GM23248 (cell line): ENCODE data around the gene NBL1. TPM values are rescaled to one million over a fixed set of nuclear protein-coding genes. Genes with fewer than 3 reads are reported as not detected.

Source experiments
- DNase-seq: peaks from one replicate; pipeline ENCODE4 v3.0.0-alpha.2; 2015
- H2AFZ ChIP-seq: fragments of 200-600 bp; sonication (generic); 2 replicates; pipeline ENCODE4 v1.6.1; 2016; ENCODE audit warnings: antibody characterized with exemption
- H3F3A ChIP-seq: fragments of 200-600 bp; sonication (generic); 2 replicates; pipeline ENCODE4 v1.6.1; 2016; ENCODE audit warnings: mild to moderate bottlenecking, antibody characterized with exemption, mixed run types; ENCODE audit not compliant: insufficient read depth
- H3K27ac ChIP-seq: fragments of 200-600 bp; sonication (generic); 2 replicates; pipeline ENCODE4 v1.5.1; 2016; ENCODE audit warnings: mild to moderate bottlenecking
- H3K27me3 ChIP-seq: fragments of 200-600 bp; sonication (generic); replicated peaks from 2 replicates; pipeline ENCODE4 v1.6.1; 2016; ENCODE audit warnings: mild to moderate bottlenecking; ENCODE audit not compliant: insufficient read depth
- H3K36me3 ChIP-seq: fragments of 200-600 bp; sonication (generic); 2 replicates; pipeline ENCODE4 v1.6.1; 2016; ENCODE audit warnings: low read depth, mild to moderate bottlenecking
- H3K4me1 ChIP-seq: fragments of 200-600 bp; sonication (generic); 2 replicates; pipeline ENCODE4 v1.6.1; 2016; ENCODE audit warnings: mild to moderate bottlenecking; ENCODE audit not compliant: insufficient read depth
- H3K4me2 ChIP-seq: fragments of 200-600 bp; sonication (generic); one replicate; pipeline ENCODE4 v1.6.1; 2016; ENCODE audit warnings: mild to moderate bottlenecking; ENCODE audit not compliant: unreplicated experiment
- H3K4me3 ChIP-seq: fragments of 200-600 bp; sonication (generic); 2 replicates; pipeline ENCODE4 v1.5.1; 2016; ENCODE audit warnings: mild to moderate bottlenecking
- H3K79me2 ChIP-seq: fragments of 200-600 bp; sonication (generic); 2 replicates; pipeline ENCODE4 v1.6.1; 2016; ENCODE audit warnings: mild to moderate bottlenecking; ENCODE audit not compliant: insufficient read depth
- H3K9ac ChIP-seq: fragments of 200-600 bp; sonication (generic); 2 replicates; pipeline ENCODE4 v1.6.1; 2016; ENCODE audit warnings: mild to moderate bottlenecking
- H3K9me2 ChIP-seq: fragments of 200-600 bp; sonication (generic); 2 replicates; pipeline ENCODE4 v1.6.1; 2016; ENCODE audit warnings: mixed run types, mild to moderate bottlenecking, moderate library complexity; ENCODE audit not compliant: insufficient read depth
- H3K9me3 ChIP-seq: fragments of 200-600 bp; sonication (generic); one replicate; pipeline ENCODE4 v1.6.1; 2017; ENCODE audit warnings: low read depth
- H4K20me1 ChIP-seq: fragments of 200-600 bp; sonication (generic); 2 replicates; pipeline ENCODE4 v1.6.0; 2016; ENCODE audit not compliant: insufficient read depth
- EZH2 ChIP-seq: fragments of 200-600 bp; sonication (generic); IDR thresholded peaks from 2 replicates; pipeline ENCODE4 v1.6.1; 2018; ENCODE audit warnings: antibody characterized with exemption, mild to moderate bottlenecking; ENCODE audit not compliant: insufficient read depth, poor library complexity, severe bottlenecking
- EZH2phosphoT487 ChIP-seq: fragments of 200-600 bp; sonication (generic); IDR thresholded peaks from 2 replicates; pipeline ENCODE4 v1.6.1; 2018; ENCODE audit warnings: antibody characterized with exemption, moderate library complexity, mild to moderate bottlenecking, low read depth; ENCODE audit not compliant: insufficient read depth
- WGBS, 2 experiments: methylation state at CpG; one replicate each; pipeline ENCODE4 v1.1.6; 2015 to 2017; ENCODE audit warnings: low lambda C conversion rate in 2 of 2, low coverage in 1 of 2; ENCODE audit errors: missing lambda C conversion rate in 2 of 2; 5-methylcytosine and 5-hydroxymethylcytosine counted together
- in situ Hi-C: fragments of 300-500 bp; cut with MboI; formaldehyde crosslinking; loops from 2 replicates; pipeline ENCODE4 v1.15.0; 2020
- polyA plus RNA-seq: library from polyadenylated mRNA; unstranded; fragments of >200 nt; fragmentation: Nextera tagmentation; extraction: Ambion mirVana; gene quantifications from 2 replicates; pipeline ENCODE4 v1.2.1, GENCODE V29; 2016
- total RNA-seq: library from RNA; depleted of rRNA; stranded (reverse); fragments of >200 nt; shearing (Covaris generic); gene quantifications from 2 replicates; pipeline ENCODE4 v1.2.3, GENCODE V29; 2014; rRNA removed

The NBL1 gene, protein sequence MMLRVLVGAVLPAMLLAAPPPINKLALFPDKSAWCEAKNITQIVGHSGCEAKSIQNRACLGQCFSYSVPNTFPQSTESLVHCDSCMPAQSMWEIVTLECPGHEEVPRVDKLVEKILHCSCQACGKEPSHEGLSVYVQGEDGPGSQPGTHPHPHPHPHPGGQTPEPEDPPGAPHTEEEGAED
- 201 and 290 TPM in 2 replicates for total RNA-seq
- polyA plus RNA-seq: 239 and 259 TPM in 2 replicates

DNA sequence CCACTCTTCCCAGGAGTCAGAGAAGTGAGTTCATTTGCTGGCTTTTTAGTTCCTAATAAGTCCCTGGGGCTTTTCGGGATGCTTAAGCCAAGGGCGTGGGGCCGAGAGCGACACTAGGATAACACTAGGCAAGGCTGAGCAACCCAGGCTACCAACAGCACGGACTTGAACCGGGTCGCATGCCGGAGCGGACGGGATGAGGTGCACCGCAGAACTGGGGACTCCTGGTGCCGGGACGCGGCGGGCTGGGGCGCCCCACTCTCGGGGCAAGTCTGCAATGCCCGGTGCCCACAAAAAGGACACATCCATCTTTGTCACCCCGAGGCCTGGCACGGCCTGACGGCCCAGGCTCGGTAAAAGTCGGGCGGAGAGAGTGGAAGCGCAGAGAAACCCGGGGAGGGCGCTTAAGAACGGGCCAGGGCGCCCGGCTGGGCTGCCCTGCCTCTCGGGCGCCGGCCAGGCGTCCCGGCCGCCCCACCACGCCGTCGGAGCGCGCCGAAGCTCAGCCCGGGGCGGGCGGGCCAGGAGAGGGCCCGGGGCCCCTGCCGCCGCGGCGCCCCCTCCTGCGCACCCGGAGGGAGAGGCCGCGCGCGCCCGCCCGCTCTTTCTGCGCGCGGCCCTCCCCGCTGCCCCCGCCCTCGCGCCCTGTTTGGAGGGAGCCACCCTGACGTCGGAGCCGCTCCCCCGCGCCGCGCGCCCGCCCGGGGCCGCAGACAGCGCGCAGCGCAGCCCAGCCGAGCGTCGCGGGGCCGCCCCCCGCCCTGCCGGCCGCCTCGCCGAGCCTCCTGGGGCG is at the start of gene NBL1:
Gene NBL1 (plus strand): TSS at position 710 of the 793 bp plus-strand sequence. CDS start 10,720 bp downstream, outside the sequence.
- Histone ChIP-seq H3K36me3 (no peaks in the 10 kb centered on the region), H3K4me3 (peak within 1 kb of the TSS; percentile 96), H3K27ac (peak within 1 kb of the TSS; percentile 79), H3K9ac (peak within 1 kb of the TSS; percentile 90), H3K27me3 (no peaks in the 10 kb centered on the region), H3K79me2 (peaks cover 50% of the 10 kb centered on the region), H3F3A (peaks cover 16% of the 10 kb centered on the region), H2AFZ (peak within 1 kb of the TSS; percentile 88), H3K9me3 (no peaks in the 10 kb centered on the region), H3K4me2 (peak within 1 kb of the TSS; percentile 91), H3K4me1 (peaks cover 18% of the 10 kb centered on the region), H4K20me1 (no peaks in the 10 kb centered on the region), H3K9me2 (no peaks in the 10 kb centered on the region)
- peak; percentile 87 for DNase-seq
- WGBS, 2 experiments: 1 to 5% methylated on average over 31 to 72 of the region's 90 CpGs
- in situ Hi-C loops: loop anchor here (10.0 kb wide), 1 partner anchor 249 kb away; no protein-coding TSS in a partner anchor
- TF ChIP-seq EZH2phosphoT487 (no peak), EZH2 (no peak)

DNA sequence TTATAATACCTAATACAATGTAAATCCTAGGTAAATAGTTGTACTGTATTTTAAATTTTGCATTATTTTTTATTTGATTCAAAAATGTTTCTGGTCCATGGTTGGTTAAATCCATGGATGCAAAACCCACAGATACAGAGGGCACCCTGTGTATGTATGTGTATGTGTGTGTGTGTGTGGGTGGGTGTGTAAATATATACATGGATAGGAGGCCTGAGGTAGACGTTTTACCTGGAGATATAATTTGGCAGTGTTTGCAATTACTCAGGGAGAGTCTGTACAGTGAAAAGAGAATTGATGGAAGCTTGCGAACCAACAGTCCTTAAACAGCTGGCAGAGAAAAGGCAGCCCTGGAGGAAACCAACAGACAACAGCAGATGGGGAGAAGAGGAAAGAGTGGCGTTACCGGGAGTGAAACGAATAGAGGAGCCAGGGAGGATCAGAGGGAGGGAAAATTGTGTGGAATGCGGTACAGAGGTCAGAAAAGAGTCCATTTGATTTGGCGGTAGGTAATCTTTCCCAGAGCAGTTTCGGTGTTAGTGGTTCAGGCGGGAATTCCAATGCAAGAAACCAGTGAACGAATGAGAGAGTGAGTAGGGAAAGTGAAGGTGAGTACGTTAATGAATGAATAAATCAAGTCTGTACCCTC is 47.9 kb upstream of the NBL1 start:
- H3K36me3 ChIP-seq: no peaks in the 10 kb centered on the region
- 7% methylated on average over 11 of the region's 11 CpGs for WGBS, 2 experiments
- 0 out of 2 replicates have a peak, but pooled peaks cover 4% of the 10 kb centered on the region for H3F3A ChIP-seq
- peak overlapping the region; percentile 76 for H3K4me2 ChIP-seq
- peak; percentile 57 for DNase-seq
- peaks cover 11% of the 10 kb centered on the region; the same call in 1 of the 2 replicates for H3K4me1 ChIP-seq
- peaks cover 44% of the 10 kb centered on the region for H3K79me2 ChIP-seq
- H3K4me3 ChIP-seq: peak overlapping the region; percentile 85
- no peaks in the 10 kb centered on the region for H3K9me3 ChIP-seq
- in situ Hi-C loops: no loop called here
- peak overlapping the region; percentile 94 for H3K9ac ChIP-seq
- peak overlapping the region; percentile 84 for H3K27ac ChIP-seq
- no peaks in the 10 kb centered on the region for H4K20me1 ChIP-seq
- H3K9me2 ChIP-seq: no peaks in the 10 kb centered on the region
- no peaks in the 10 kb centered on the region for H3K27me3 ChIP-seq
- TF ChIP-seq EZH2phosphoT487: no peak
- TF ChIP-seq EZH2: no peak
- peak overlapping the region; percentile 93 for H2AFZ ChIP-seq

DNA sequence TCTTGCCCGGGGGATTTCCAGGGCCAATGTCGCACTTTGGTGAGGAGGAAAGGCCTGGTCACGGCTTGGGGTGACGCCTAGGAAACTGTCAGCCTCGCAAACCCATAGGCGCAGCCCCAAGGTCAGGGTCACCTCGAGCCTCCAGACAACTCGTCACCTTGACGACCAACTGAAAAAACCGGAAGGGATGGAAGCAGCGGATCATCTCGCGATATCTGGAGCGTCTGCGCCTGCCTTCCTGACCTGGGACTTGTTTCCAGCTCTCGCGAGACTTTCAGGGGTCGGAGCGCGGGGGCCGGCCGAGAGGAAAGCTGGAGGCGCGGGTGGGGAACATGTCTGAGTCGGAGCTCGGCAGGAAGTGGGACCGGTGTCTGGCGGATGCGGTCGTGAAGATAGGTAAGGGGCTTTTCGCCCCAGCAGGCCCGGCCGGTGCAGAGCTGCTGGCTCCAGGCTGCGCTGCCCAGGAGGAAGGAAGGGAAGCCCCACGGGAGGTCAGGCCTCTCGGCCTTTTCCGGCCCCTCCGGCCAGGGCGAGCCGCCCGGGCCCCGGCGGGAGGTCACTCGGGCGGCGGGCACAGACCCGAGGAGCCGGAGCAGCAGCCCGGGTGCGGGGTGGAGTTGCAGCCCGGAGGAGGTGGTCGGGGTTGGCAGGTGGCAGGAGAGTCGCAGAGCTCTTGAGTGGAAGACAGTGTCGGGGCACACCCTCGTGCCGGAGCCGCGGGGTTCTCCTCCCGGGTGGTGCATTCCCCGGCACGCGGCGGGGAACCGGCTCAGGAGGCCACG is 47.2 kb upstream of the NBL1 start:
- in situ Hi-C loops: no loop called here
- Histone ChIP-seq H3K27me3 (no peaks in the 10 kb centered on the region), H3K9me3 (no peaks in the 10 kb centered on the region), H3K9me2 (no peaks in the 10 kb centered on the region), H4K20me1 (no peaks in the 10 kb centered on the region), H3K9ac (peak overlapping the region; percentile 94), H3K4me1 (peaks cover 11% of the 10 kb centered on the region; the same call in 1 of the 2 replicates), H3K36me3 (no peaks in the 10 kb centered on the region), H3K27ac (peak overlapping the region; percentile 84), H3K4me2 (peak overlapping the region; percentile 76), H2AFZ (peak overlapping the region; percentile 93), H3F3A (0 out of 2 replicates have a peak, but pooled peaks cover 7% of the 10 kb centered on the region), H3K79me2 (peaks cover 51% of the 10 kb centered on the region), H3K4me3 (peak overlapping the region; percentile 85)
- peak; percentile 99 for DNase-seq
- 1 to 2% methylated on average over 59 to 64 of the region's 65 CpGs for WGBS, 2 experiments
- no peak for TF ChIP-seq EZH2
- no peak for TF ChIP-seq EZH2phosphoT487
